K562 (cell line): ENCODE data around the gene PAX8.

Source experiments
- ADNP ChIP-seq: fragments of 200-800 bp; sonication (Bioruptor generic); IDR thresholded peaks from 2 replicates; pipeline ENCODE4 v1.6.1; 2016; ENCODE audit warnings: missing genetic modification characterization, missing compliant biosample characterization
- EZH2 ChIP-seq: IDR thresholded peaks from 2 replicates; pipeline ENCODE4 v1.6.1; 2012; ENCODE audit warnings: low read depth, mild to moderate bottlenecking, inconsistent platforms, low read length, borderline replicate concordance
- MYC ChIP-seq, 2 experiments: fragments of 250-450 bp in 1 of 2; sonication (Bioruptor Pico) in 1 of 2; IDR thresholded peaks; 2 replicates each; pipeline versions ENCODE4 v1.5.1 to v1.6.1; 2012 to 2021; ENCODE audit warnings: low read depth in 2 of 2, borderline replicate concordance in 1 of 2, improper control_type of control experiment in 1 of 2, low read length in 1 of 2, mild to moderate bottlenecking in 1 of 2, moderate library complexity in 1 of 2
- NRF1 ChIP-seq, 2 experiments: fragments of 450-650 bp; IDR thresholded peaks in 1 of 2; conservative IDR thresholded peaks in 1 of 2; 2 replicates each; pipeline ENCODE4 v1.6.1; 2014; ENCODE audit warnings: mild to moderate bottlenecking in 2 of 2
- PTTG1 ChIP-seq: fragments of 450-650 bp; IDR thresholded peaks from 2 replicates; pipeline ENCODE4 v1.6.1; 2016; ENCODE audit warnings: low read depth, mild to moderate bottlenecking, missing genetic modification characterization, missing compliant biosample characterization
- SP1 ChIP-seq: sonication (generic); formaldehyde crosslinking; IDR thresholded peaks from 2 replicates; pipeline ENCODE4 v1.8.1; 2022; ENCODE audit warnings: mild to moderate bottlenecking, missing genetic modification reagents
- ZZZ3 ChIP-seq: fragments of 450-650 bp; IDR thresholded peaks from 2 replicates; pipeline ENCODE4 v1.6.1; 2016; ENCODE audit warnings: antibody characterized with exemption, mild to moderate bottlenecking, moderate library complexity
- TF ChIP-seq, protein P1 (sequence below), 3 experiments: IDR thresholded peaks in 2 of 3; conservative IDR thresholded peaks in 1 of 3; 2 replicates each; pipeline ENCODE4 v1.5.1; 2011 to 2012; ENCODE audit warnings: low read length in 3 of 3, mild to moderate bottlenecking in 3 of 3, control low read depth in 2 of 3, improper control_type of control experiment in 1 of 3, inconsistent platforms in 1 of 3, low read depth in 1 of 3, mixed read lengths in 1 of 3, moderate library complexity in 1 of 3; ENCODE audit not compliant: insufficient read depth in 2 of 3

GRCh38 chr2:113276216-113276760, 2.4 kb downstream of the PAX8 start:
- TF ChIP-seq, protein P1, sequence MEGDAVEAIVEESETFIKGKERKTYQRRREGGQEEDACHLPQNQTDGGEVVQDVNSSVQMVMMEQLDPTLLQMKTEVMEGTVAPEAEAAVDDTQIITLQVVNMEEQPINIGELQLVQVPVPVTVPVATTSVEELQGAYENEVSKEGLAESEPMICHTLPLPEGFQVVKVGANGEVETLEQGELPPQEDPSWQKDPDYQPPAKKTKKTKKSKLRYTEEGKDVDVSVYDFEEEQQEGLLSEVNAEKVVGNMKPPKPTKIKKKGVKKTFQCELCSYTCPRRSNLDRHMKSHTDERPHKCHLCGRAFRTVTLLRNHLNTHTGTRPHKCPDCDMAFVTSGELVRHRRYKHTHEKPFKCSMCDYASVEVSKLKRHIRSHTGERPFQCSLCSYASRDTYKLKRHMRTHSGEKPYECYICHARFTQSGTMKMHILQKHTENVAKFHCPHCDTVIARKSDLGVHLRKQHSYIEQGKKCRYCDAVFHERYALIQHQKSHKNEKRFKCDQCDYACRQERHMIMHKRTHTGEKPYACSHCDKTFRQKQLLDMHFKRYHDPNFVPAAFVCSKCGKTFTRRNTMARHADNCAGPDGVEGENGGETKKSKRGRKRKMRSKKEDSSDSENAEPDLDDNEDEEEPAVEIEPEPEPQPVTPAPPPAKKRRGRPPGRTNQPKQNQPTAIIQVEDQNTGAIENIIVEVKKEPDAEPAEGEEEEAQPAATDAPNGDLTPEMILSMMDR (IDR thresholded peaks at IDR 0.05 in 2 of 3, conservative IDR thresholded peaks at IDR 0.05 in 1 of 3; ENCODE audit: insufficient read depth in 2 of 3, low read depth in 1 of 3, low read length in 3 of 3), result no peak
- TF ChIP-seq SP1 (CRISPR knock-in tag) (no peak), MYC (IDR thresholded peaks at IDR 0.05; ENCODE audit: low read depth, low read length) (no peak), MYC (CRISPR knock-in tag; IDR thresholded peaks at IDR 0.05; ENCODE audit: borderline replicate concordance, low read depth) (no peak), PTTG1 (tag) (no peak), ZZZ3 (no peak), ADNP (no peak), EZH2 (no peak), NRF1 (conservative IDR thresholded peaks at IDR 0.05 in 1 of 2, IDR thresholded peaks at IDR 0.05 in 1 of 2) (no peak)
